Type B pancreatic cell (in vitro differentiated cells): ENCODE measurements around the gene COL4A6. TPM values are rescaled to one million over a fixed set of nuclear protein-coding genes. Genes with fewer than 3 reads are reported as not detected.

Source experiments
- DNase-seq: peaks from one replicate; pipeline ENCODE4 v3.0.0; 2021; ENCODE audit warnings: mixed read lengths; ENCODE audit not compliant: unreplicated experiment; ENCODE audit errors: extremely low spot score
- H3K27ac Mint-ChIP-seq: 2 replicates; pipeline ENCODE4 v1.8.0; 2021; ENCODE audit warnings: mild to moderate bottlenecking, mixed read lengths
- H3K27me3 Mint-ChIP-seq: 2 replicates; pipeline ENCODE4 v1.8.0; 2021; ENCODE audit warnings: mixed read lengths
- H3K36me3 Mint-ChIP-seq: 2 replicates; pipeline ENCODE4 v1.8.0; 2021; ENCODE audit warnings: mixed read lengths
- H3K4me1 Mint-ChIP-seq: one replicate; pipeline ENCODE4 v1.8.0; 2021; ENCODE audit warnings: mixed read lengths; ENCODE audit not compliant: unreplicated experiment
- H3K4me3 Mint-ChIP-seq: 2 replicates; pipeline ENCODE4 v1.8.0; 2021; ENCODE audit warnings: mild to moderate bottlenecking, mixed read lengths
- H3K9me3 Mint-ChIP-seq: 2 replicates; pipeline ENCODE4 v1.8.0; 2021; ENCODE audit warnings: mixed read lengths
- CTCF ChIP-seq: fragments of 200-600 bp; sonication (generic); conservative IDR thresholded peaks from 2 replicates; pipeline ENCODE4 v1.5.0; 2021; ENCODE audit warnings: antibody characterized with exemption, mild to moderate bottlenecking
- total RNA-seq: library from RNA; stranded (reverse); gene quantifications from 2 replicates; pipeline ENCODE4 v1.2.1, GENCODE V29; 2021; ENCODE audit warnings: low replicate concordance

COL4A6 gene
- total RNA-seq, 1 donor from 2014 or later, result 51.7 TPM

GRCh38 chrX:108464604-108465003 lies 26.4 kb upstream of the COL4A6 start:
- no peak for DNase-seq
- Mint-ChIP-seq H3K4me3 (no peak overlapping the region), H3K27ac (no peak overlapping the region), H3K9me3 (no peaks in the 10 kb centered on the region), H3K4me1 (no peaks in the 10 kb centered on the region), H3K36me3 (no peaks in the 10 kb centered on the region), H3K27me3 (no peaks in the 10 kb centered on the region)
- no peak for TF ChIP-seq CTCF

GRCh38 chrX:108456971-108457477 lies 18.8 kb upstream of the COL4A6 start:
- H3K27me3 Mint-ChIP-seq, result no peaks in the 10 kb centered on the region
- peaks cover 21% of the 10 kb centered on the region for H3K36me3 Mint-ChIP-seq
- H3K4me1 Mint-ChIP-seq, result no peaks in the 10 kb centered on the region
- no peak for TF ChIP-seq CTCF
- no peak overlapping the region for H3K4me3 Mint-ChIP-seq
- H3K27ac Mint-ChIP-seq, result no peak overlapping the region
- DNase-seq, result no peak
- H3K9me3 Mint-ChIP-seq, result peaks cover 5% of the 10 kb centered on the region

GRCh38 chrX:108453841-108454240 lies 15.6 kb upstream of the COL4A6 start:
- DNase-seq, result no peak
- H3K4me3 Mint-ChIP-seq, result no peak overlapping the region
- no peaks in the 10 kb centered on the region for H3K4me1 Mint-ChIP-seq
- H3K36me3 Mint-ChIP-seq, result peaks cover 19% of the 10 kb centered on the region
- H3K27ac Mint-ChIP-seq, result no peak overlapping the region
- no peaks in the 10 kb centered on the region for H3K27me3 Mint-ChIP-seq
- no peak for TF ChIP-seq CTCF
- peaks cover 5% of the 10 kb centered on the region for H3K9me3 Mint-ChIP-seq

GRCh38 chrX:108447303-108447702 lies 9.1 kb upstream of the COL4A6 start:
- Mint-ChIP-seq H3K27ac (no peak overlapping the region), H3K36me3 (peaks cover 27% of the 10 kb centered on the region), H3K4me3 (no peak overlapping the region), H3K4me1 (peaks cover 5% of the 10 kb centered on the region), H3K9me3 (peaks cover 4% of the 10 kb centered on the region), H3K27me3 (no peaks in the 10 kb centered on the region)
- TF ChIP-seq CTCF, result no peak
- no peak for DNase-seq

GRCh38 chrX:108442901-108443464 lies 4.8 kb upstream of the COL4A6 start:
- no peak for DNase-seq
- Mint-ChIP-seq H3K4me1 (peaks cover 17% of the 10 kb centered on the region), H3K4me3 (peak overlapping the region; percentile 63), H3K36me3 (peaks cover 19% of the 10 kb centered on the region), H3K9me3 (peaks cover 4% of the 10 kb centered on the region), H3K27ac (no peak overlapping the region), H3K27me3 (peaks cover 4% of the 10 kb centered on the region)
- TF ChIP-seq CTCF, result no peak
